C4-2B (cell line): Measurements from ENCODE around the gene MIEF1.

Source experiments
- H3K27ac ChIP-seq: fragments of 450-650 bp; 2 replicates; pipeline ENCODE4 v1.5.1; 2017
- ZFX ChIP-seq: fragments of 450-650 bp; IDR thresholded peaks from 2 replicates; pipeline ENCODE4 v1.6.1; 2017
- TF ChIP-seq, protein P1 (sequence below): fragments of 450-650 bp; conservative IDR thresholded peaks from 2 replicates; pipeline ENCODE4 v1.5.1; 2017; ENCODE audit warnings: mild to moderate bottlenecking

The MIEF1 gene

GRCh38 chr22:39467390-39467895, 34.6 kb upstream of the MIEF1 start:
- TF ChIP-seq, protein P1, sequence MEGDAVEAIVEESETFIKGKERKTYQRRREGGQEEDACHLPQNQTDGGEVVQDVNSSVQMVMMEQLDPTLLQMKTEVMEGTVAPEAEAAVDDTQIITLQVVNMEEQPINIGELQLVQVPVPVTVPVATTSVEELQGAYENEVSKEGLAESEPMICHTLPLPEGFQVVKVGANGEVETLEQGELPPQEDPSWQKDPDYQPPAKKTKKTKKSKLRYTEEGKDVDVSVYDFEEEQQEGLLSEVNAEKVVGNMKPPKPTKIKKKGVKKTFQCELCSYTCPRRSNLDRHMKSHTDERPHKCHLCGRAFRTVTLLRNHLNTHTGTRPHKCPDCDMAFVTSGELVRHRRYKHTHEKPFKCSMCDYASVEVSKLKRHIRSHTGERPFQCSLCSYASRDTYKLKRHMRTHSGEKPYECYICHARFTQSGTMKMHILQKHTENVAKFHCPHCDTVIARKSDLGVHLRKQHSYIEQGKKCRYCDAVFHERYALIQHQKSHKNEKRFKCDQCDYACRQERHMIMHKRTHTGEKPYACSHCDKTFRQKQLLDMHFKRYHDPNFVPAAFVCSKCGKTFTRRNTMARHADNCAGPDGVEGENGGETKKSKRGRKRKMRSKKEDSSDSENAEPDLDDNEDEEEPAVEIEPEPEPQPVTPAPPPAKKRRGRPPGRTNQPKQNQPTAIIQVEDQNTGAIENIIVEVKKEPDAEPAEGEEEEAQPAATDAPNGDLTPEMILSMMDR, result no peak
- no peak for TF ChIP-seq ZFX
- H3K27ac ChIP-seq, result no peak overlapping the region

DNA sequence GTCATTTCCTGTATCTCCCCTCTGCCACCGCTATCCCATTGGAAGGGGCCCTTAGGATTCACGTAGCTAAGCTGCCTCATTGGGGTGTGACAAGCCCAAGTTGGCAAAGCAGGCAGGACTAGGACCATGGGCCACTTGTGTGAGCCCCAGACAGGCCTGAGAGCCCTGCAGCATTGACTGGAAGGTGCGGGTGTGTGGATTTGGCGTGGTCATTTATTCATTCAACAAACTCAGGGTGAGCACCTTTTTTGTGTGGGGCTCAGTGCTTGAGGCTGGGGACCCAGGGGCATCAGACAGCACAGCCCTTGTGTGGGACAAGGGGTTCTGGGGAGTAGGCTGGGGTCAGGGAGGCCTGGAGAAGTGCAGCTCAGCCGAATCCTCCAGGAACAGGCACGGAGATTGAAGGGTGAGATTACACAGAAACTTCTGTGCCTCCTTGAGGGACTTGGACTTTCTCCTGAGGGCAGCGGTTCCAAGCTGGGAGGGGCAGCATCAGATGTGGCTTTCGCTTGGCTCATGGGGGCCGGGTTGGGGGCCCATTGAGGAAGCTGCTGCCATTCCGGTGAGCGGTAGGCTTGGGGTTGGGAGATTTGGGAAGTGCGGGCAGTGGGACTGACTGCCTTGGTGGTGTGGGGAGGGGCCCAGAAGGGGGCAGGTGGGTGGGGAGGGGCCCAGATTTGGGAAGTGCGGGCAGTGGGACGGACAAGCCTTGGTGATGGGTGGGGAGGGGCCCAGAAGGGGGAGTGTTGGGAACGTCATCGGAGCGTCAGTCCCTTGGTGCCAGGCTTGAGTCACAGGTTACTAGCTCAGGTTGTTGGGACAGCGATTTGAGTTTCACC, 33.4 kb upstream of the MIEF1 start:
- no peak for TF ChIP-seq ZFX
- TF ChIP-seq, protein P1, result no peak
- H3K27ac ChIP-seq, result no peak overlapping the region

- TF ChIP-seq ZFX, result no peak
- TF ChIP-seq, protein P1, result no peak
- no peak overlapping the region for H3K27ac ChIP-seq
These were observed 32.8 kb upstream of the MIEF1 start for GRCh38 chr22:39469326-39469680.

- TF ChIP-seq, protein P1, result no peak
- TF ChIP-seq ZFX, result no peak
- no peak overlapping the region for H3K27ac ChIP-seq
These were observed 32.2 kb upstream of the MIEF1 start for GRCh38 chr22:39469681-39470450.

GRCh38 chr22:39470451-39471291, 31.4 kb upstream of the MIEF1 start:
- no peak overlapping the region for H3K27ac ChIP-seq
- no peak for TF ChIP-seq ZFX
- TF ChIP-seq, protein P1, result no peak

- no peak overlapping the region for H3K27ac ChIP-seq
- TF ChIP-seq ZFX, result no peak
- TF ChIP-seq, protein P1, result no peak
These were observed 30.5 kb upstream of the MIEF1 start for GRCh38 chr22:39471381-39472141.
